ENCODE results near the gene SKOR1. TPM values are rescaled to one million over a fixed set of nuclear protein-coding genes. Genes with fewer than 3 reads are reported as not detected.

Gene SKOR1
- total and polyA plus RNA-seq, 3 experiments from 2014 or later = 0.06 to 0.16 (median 0.15) TPM

Other genes with a start within 250 kb of the SKOR1 start
- not detected for gene RNU6-1, start 14.5 kb downstream of the SKOR1 start, total RNA-seq
- not detected for gene RNU6-1, start 14.5 kb downstream of the SKOR1 start, polyA plus RNA-seq
- 10 to 100 TPM; 25.5 to 30.2 TPM for gene PIAS1, start 228.8 kb downstream of the SKOR1 start, total RNA-seq
- 127 TPM for gene PIAS1, start 228.8 kb downstream of the SKOR1 start, polyA plus RNA-seq

Data from CD8-positive, alpha-beta memory T cell (primary cell).